ENCODE results near the gene CEP72.

Gene CEP72

GRCh38 chr5:618450-618849, 6.3 kb downstream of the CEP72 start:
- in situ Hi-C loops (cut with MboI; ENCODE audit: low sequenced_read_pairs, unreplicated experiment): no loop called here

GRCh38 chr5:619444-619843, 7.3 kb downstream of the CEP72 start:
- in situ Hi-C loops (cut with MboI; ENCODE audit: low sequenced_read_pairs, unreplicated experiment): no loop called here
- no peak for DNase-seq (ENCODE audit: low spot score)
- TF ChIP-seq CTCF (IDR thresholded peaks at IDR 0.05; ENCODE audit: borderline replicate concordance, control extremely low read depth, extremely low read depth, insufficient read depth, missing control alignments): no peak

More at GRCh38 chr5:618450-618849, 6.3 kb downstream of the CEP72 start:
- no peak for TF ChIP-seq CTCF (IDR thresholded peaks at IDR 0.05; ENCODE audit: borderline replicate concordance, control extremely low read depth, extremely low read depth, insufficient read depth, missing control alignments)
- DNase-seq (ENCODE audit: low spot score): no peak

- no peak for DNase-seq (ENCODE audit: low spot score)
- no peak for TF ChIP-seq CTCF (IDR thresholded peaks at IDR 0.05; ENCODE audit: borderline replicate concordance, control extremely low read depth, extremely low read depth, insufficient read depth, missing control alignments)
- in situ Hi-C loops (cut with MboI; ENCODE audit: low sequenced_read_pairs, unreplicated experiment): no loop called here
Observed at GRCh38 chr5:620152-620551, 8.0 kb downstream of the CEP72 start.

GRCh38 chr5:620586-621180, 8.5 kb downstream of the CEP72 start:
- in situ Hi-C loops (cut with MboI; ENCODE audit: low sequenced_read_pairs, unreplicated experiment): no loop called here
- no peak for TF ChIP-seq CTCF (IDR thresholded peaks at IDR 0.05; ENCODE audit: borderline replicate concordance, control extremely low read depth, extremely low read depth, insufficient read depth, missing control alignments)
- no peak for DNase-seq (ENCODE audit: low spot score)

- no peak for TF ChIP-seq CTCF (IDR thresholded peaks at IDR 0.05; ENCODE audit: borderline replicate concordance, control extremely low read depth, extremely low read depth, insufficient read depth, missing control alignments)
- no peak for DNase-seq (ENCODE audit: low spot score)
- in situ Hi-C loops (cut with MboI; ENCODE audit: low sequenced_read_pairs, unreplicated experiment): no loop called here
Observed at GRCh38 chr5:621341-621761, 9.2 kb downstream of the CEP72 start.

- no peak for TF ChIP-seq CTCF (IDR thresholded peaks at IDR 0.05; ENCODE audit: borderline replicate concordance, control extremely low read depth, extremely low read depth, insufficient read depth, missing control alignments)
- in situ Hi-C loops (cut with MboI; ENCODE audit: low sequenced_read_pairs, unreplicated experiment): no loop called here
- DNase-seq (ENCODE audit: low spot score): no peak
Observed at GRCh38 chr5:622359-622758, 10.2 kb downstream of the CEP72 start.
